NCI-H2227 (cell line): Measurements from ENCODE around the gene ADAM15.

ENCODE experiments used
- DNase-seq: peaks from one replicate; lab custom pipeline; 2025; ENCODE audit not compliant: unreplicated experiment; lab: John Stamatoyannopoulos, UW

ADAM15 gene

DNA sequence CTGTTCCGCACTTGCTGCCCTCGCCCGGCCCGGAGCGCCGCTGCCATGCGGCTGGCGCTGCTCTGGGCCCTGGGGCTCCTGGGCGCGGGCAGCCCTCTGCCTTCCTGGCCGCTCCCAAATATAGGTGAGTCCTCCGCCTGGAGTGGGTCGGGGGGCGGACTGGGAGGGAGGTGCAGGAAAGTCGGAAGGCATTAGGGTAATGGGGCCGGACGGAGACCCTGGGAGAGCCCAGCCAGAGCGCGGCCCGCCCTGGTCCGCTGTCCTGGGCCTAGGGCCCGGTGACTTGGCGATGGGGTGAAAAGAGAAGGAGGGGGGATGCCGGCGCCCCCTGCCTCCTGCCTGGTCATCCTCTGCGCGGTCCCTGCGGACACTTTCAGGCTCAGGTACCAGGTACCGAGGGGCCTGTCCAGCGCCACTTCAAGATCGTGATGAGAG is 243 bp downstream of the ADAM15 start:
- DNase-seq, result no peak

DNA sequence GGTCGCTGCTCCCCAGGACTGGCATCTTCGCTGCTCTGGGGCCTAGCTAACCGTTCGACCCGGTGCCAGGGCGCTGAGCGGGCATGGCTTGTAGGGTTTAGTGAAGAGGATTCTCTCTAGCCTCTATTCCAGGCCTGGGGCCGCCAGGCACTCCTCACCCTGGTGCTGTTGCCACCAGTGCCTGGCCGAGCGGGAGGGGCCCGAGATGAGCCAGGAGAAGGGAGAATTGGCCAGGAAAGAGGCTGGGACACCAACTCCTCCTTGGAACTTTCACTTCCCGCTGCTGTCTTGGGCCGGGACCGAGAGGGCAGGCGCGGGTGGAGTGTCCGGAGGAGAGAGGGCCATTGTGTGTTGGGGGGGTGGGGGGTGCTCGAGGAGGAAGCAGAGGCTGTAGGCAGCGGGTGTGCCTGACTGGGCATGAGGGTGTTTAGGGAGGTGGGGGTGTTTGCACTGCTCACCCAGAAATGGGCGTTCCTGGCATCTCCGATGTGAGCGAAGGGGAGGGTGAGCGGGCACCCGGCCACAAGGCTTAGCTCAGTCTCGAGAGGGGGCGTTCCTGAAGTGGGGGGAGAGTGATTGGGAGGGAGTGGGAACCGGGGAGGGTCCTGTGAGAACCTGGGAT is 772 bp downstream of the ADAM15 start:
- DNase-seq, result peak; percentile 72

GRCh38 chr1:155052439-155053395 is 1.6 kb downstream of the ADAM15 start:
- DNase-seq, result no peak

DNA sequence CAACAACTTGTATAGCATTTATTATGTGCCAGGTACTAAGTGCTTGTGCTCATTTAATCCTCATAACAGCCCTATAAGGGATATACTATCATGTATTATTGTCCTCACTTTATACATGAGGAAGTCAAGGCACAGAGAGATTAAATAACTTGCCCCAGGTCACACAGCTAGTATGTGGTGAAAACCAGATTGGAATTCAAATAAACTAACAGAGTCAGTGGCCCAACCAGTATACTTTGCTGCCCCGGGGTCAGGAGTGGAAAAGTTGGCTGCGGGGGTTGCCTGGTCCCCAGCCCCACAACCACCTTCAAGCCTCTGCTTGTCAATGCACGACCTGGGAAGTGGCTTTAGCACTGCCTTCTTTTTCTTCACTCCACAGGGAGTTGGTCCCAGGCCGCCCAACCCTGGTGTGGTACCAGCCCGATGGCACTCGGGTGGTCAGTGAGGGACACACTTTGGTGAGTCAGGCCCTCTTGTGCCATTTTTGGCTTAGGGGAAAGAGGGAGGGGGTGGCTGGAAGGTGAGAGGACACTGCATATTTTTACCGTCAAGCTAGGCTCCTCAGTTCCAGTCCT is 2.5 kb downstream of the ADAM15 start:
- DNase-seq, result no peak

GRCh38 chr1:155057104-155057503 is 6.0 kb downstream of the ADAM15 start:
- DNase-seq, result no peak

DNA sequence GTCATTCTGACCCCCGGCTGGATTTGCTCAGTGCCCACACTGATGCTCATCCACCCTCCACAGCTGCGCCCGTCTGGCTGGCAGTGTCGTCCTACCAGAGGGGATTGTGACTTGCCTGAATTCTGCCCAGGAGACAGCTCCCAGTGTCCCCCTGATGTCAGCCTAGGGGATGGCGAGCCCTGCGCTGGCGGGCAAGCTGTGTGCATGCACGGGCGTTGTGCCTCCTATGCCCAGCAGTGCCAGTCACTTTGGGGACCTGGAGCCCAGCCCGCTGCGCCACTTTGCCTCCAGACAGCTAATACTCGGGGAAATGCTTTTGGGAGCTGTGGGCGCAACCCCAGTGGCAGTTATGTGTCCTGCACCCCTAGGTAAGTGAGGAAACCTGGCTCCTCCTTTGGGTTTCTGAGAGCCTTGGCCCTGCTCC is 6.7 kb downstream of the ADAM15 start:
- no peak for DNase-seq

GRCh38 chr1:155060736-155061135 is 9.6 kb downstream of the ADAM15 start:
- DNase-seq, result no peak

- DNase-seq, result peak; percentile 93
Measured at GRCh38 chr1:155061381-155062150, 10.4 kb downstream of the ADAM15 start.

- DNase-seq, result peak; percentile 48
Measured at GRCh38 chr1:155062151-155062686, 11.1 kb downstream of the ADAM15 start.

DNA sequence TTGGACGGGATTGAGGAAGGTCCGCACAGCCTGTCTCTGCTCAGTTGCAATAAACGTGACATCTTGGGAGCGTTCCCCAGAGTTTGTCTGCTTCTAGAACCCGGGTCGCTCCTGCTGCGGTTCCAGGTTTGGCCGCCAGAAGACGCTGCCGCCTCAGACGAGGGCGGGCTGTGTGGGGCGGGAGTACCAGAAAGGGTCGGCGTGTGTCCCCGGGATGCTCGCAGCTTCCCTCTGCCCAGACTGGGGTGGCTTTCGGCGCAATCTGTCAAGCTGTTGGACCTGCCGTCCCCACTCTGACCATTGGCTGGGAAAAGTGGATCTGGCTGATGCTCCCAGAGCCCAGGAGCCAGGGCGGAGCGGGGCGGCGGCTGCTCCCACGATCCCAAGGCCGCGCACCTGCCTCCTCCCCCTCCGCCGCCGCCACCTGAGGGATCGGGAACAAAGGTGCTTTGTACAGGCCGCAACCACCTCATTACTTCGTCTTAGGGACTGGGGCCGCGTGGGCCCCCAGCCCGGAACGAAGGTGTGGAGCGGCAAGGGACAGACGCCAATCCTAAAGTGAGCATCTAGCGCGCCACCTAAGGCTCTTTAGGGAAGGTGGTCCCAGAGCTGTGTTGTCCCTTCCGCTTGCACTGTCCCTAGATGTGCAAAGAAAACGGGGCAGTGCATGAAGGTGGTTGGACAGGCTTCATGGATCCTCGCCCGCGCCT is 11.7 kb downstream of the ADAM15 start:
- peak; percentile 78 for DNase-seq

DNA sequence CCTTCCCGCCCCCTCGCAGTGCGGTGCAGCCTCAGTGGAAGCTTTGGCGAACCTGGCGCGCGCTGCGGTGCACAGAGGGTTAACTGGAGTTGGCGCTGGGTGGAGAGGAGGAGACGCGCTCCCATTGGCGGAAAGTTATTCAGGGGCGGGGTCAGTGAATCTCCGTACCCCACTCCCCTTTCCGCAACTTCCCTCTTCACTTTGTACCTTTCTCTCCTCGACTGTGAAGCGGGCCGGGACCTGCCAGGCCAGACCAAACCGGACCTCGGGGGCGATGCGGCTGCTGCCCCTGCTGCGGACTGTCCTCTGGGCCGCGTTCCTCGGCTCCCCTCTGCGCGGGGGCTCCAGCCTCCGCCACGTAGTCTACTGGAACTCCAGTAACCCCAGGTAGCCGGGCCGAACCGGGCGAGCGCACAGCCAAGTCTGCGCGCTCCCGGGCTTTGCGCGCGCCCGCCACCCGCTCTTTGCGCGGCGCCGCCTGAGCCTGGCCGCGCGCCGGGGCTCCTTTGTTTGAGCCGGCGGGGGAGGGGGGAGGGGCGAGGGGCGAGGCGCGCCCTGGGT is 12.5 kb downstream of the ADAM15 start, which contains the start of gene EFNA4:
EFNA4 (plus strand) TSS at position 191 of the 561 bp plus-strand sequence; CDS start at position 275, 84 bp downstream.
- DNase-seq, result peak; percentile 83

DNA sequence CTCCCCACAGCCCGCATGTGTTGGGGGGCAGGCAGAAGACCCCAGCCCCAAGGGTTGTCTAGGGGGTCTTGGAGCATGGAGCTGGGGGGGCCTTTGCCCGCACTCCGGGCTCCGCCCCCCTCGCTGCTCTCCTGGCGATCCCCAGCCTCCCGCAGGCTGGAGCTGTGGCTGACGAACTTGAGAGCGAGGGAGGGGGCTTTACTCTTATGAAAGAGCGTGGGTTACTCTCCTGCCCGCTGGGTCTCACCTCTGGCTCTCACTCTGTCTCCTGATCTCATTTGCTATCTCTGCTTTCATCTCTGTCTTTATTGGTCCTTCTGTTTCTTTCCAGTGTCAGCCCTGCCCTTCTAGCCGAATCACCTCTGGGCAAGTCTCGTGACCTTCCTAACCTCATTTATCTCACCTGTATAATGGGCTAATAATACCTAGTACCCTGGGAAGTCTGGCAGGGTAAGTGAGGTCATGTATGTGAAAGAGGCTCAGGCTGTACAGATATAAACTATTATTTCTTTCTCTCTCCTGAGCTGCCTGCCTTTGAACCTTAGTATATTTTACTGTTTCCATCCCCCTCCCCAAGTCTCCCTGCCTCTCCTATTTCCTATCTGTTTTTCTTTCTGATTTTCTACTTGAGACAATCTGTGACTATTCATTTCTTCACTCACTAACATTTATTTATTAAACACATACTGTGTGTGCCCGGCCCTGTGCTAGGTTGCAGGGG is 13.2 kb downstream of the ADAM15 start:
- DNase-seq, result peak; percentile 82

- no peak for DNase-seq
Measured at GRCh38 chr1:155064832-155065429, 13.8 kb downstream of the ADAM15 start.

DNA sequence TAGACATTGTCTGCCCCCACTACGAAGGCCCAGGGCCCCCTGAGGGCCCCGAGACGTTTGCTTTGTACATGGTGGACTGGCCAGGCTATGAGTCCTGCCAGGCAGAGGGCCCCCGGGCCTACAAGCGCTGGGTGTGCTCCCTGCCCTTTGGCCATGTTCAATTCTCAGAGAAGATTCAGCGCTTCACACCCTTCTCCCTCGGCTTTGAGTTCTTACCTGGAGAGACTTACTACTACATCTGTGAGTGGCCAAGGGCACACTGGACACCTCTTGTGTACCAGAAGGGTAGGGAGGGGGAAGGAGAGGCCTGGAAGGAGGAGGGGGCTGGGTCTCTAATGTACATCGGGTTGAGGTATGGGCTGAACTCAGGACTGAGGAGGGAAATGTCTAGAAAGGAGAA is 15.7 kb downstream of the ADAM15 start:
- DNase-seq, result no peak

GRCh38 chr1:155068599-155068998 is 17.5 kb downstream of the ADAM15 start:
- no peak for DNase-seq

DNA sequence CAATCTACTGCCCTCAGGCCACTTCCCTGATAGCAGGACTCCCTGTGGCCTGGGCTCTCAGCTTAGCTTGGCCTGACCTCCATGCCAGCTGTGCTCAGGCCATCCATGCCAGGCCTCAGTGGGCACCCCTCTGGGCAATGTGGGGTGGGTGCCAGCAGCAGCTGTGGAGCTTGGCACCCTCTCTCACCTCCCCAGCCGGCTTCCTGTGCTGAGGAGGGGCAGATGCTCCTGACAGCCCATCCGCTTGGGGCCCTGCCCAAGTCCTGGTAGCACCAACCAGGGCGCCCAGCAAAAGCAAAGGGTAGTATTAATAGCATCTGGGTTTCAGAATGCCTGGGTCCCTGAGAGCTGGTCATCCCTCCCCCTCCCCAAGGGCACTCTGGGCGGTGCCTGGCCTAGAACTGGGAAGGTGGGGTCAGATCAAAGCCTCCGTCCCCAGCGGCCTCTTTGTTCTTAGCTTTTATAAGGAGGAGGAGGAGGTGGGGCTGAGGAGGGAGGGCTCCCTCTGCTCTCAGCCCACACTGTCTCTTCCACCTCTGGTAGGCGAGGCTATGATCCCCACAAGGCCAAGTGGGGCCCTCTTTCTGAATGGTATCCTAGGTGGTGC is 18.5 kb downstream of the ADAM15 start:
- DNase-seq, result peak; percentile 83

GRCh38 chr1:155070158-155070621 is 19.1 kb downstream of the ADAM15 start:
- peak; percentile 83 for DNase-seq
